ENCODE measurements around the gene MAP1S.

GRCh38 chr19:17775991-17776803, 56.9 kb downstream of the MAP1S start:
- TF ChIP-seq, protein P1, sequence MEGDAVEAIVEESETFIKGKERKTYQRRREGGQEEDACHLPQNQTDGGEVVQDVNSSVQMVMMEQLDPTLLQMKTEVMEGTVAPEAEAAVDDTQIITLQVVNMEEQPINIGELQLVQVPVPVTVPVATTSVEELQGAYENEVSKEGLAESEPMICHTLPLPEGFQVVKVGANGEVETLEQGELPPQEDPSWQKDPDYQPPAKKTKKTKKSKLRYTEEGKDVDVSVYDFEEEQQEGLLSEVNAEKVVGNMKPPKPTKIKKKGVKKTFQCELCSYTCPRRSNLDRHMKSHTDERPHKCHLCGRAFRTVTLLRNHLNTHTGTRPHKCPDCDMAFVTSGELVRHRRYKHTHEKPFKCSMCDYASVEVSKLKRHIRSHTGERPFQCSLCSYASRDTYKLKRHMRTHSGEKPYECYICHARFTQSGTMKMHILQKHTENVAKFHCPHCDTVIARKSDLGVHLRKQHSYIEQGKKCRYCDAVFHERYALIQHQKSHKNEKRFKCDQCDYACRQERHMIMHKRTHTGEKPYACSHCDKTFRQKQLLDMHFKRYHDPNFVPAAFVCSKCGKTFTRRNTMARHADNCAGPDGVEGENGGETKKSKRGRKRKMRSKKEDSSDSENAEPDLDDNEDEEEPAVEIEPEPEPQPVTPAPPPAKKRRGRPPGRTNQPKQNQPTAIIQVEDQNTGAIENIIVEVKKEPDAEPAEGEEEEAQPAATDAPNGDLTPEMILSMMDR (IDR thresholded peaks at IDR 0.05 in 8 of 11, conservative IDR thresholded peaks at IDR 0.05 in 3 of 11) = no peak
- TF ChIP-seq POLR2A (IDR thresholded peaks at IDR 0.05) = no peak

All from spleen (tissue), 7 donors.